ENCODE results near the gene CNRIP1.
"Not testable (repeated sequence)": the region's sequence is repeated elsewhere in the genome, so short reads cannot be mapped to it uniquely, and the experiment has no call there.

Gene CNRIP1

GRCh38 chr2:68340226-68341061 lies 20.7 kb upstream of the CNRIP1 start:
- DNase-seq = no peak

DNA sequence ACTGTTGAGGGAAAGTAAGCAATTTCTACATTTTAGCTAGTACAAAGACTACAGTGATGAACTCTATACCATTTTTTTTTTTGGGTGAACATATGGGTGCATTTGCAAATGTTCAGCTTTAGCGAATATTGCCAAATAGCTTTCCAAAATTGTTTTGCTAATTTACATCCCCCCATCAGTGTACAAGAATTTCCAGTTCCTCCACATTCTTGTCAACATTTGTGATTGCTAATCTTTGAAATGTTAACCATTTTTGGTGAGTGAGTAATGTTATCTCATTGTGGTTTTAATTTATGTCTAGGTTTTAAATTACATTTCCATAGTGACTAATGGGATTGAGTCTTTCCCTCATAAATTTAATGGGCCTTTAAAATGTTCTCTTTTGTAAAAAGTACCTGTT lies 16.4 kb upstream of the CNRIP1 start:
- no peak for DNase-seq

- DNase-seq = no peak
Measured at GRCh38 chr2:68333931-68334330, 14.2 kb upstream of the CNRIP1 start.

- no peak for DNase-seq
Measured at GRCh38 chr2:68333009-68333408, 13.3 kb upstream of the CNRIP1 start.

GRCh38 chr2:68330691-68331090 lies 10.9 kb upstream of the CNRIP1 start:
- no peak for DNase-seq

- DNase-seq = no peak
Measured at GRCh38 chr2:68328901-68329300, 9.2 kb upstream of the CNRIP1 start.

GRCh38 chr2:68325056-68325455 lies 5.3 kb upstream of the CNRIP1 start:
- no peak for DNase-seq

DNA sequence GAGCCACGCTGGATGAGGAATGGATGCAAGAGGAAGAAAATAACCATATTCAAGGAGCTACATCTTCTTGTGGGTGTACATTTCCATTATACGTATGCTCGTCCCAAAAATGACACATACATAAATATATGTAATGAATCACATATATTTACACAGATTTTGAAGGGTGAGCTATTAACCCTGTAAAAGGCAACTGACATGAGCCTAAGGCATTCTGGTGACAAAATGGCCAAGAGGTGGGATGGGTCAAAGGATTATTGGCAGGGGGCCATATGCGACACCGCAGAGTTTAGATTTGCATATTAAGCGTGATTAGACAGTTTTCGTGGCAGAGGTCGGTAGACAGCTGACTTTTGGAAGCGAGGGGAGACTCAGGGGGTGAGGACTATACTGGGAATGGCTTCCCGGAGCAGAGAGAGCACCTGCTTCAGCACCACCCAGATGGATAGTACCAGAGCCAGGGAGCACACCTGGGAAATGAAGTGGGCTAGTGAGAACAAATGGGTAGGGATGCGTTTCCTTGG lies 431 bp upstream of the CNRIP1 start:
- DNase-seq = peak; percentile 52

- no peak for DNase-seq
Measured at GRCh38 chr2:68318914-68319397, 793 bp downstream of the CNRIP1 start.

DNA sequence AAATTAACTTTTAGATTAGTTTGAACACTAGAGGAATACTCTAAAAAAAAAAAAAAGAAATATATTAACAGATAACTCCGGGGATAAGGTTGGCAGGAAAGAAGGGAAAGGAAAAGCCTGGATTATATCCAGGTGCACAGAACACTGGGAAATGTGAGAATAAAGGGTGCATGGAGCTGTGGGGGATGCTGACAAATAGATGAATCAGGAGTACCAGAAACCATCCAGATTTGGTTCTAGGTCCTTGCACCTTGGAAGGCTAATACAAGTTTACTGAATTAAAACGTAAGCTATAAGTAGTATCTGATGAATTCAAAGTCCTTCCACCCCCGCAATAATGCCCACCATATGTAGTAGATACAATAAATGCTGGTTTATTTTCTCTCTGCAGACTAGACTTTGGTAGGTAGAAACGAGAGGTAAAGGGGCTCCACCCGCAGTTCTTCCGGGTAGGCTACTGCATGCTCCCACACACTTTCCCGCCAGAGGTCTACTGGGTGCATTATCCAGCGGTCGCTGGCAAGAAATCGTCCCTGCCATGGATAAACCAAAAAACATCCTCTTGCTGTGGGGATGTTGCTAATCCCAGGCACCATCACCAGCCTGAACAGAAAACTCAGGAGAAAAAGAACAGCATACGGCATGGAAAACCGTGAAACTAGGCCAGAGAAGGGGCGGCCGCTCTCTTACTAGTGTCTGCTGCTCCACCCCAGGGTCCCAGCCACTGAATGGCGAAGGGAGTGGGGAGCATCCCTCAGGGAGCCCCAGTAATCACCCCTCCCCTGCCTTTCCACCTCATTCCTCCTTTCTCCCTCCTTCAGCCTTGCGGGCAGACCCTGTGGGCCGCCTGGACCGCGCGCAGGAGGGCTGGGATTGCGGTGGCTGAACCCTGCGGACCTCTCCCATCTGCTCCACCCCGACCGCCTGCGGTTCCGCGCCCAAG lies 1.5 kb downstream of the CNRIP1 start:
- DNase-seq = no peak

DNA sequence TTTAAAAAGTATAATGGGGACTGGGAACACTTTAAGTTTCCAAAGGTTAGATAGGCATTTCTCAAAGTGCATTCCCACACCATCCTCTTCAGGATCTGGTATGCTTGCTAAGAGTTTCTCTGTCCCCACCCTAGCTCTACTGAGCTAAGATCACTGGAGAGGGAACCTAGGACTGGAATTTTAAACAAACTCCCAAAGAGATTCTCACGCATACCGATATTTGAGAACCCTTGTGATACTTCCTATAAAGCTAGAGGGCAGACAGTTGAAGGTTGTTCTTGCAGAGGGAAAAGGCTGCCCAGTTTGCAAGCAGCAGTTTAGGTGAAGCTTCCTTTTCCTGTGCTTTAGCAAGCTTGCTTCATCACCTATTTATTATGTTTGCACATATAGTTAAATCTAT lies 3.6 kb downstream of the CNRIP1 start:
- DNase-seq = no peak

DNA sequence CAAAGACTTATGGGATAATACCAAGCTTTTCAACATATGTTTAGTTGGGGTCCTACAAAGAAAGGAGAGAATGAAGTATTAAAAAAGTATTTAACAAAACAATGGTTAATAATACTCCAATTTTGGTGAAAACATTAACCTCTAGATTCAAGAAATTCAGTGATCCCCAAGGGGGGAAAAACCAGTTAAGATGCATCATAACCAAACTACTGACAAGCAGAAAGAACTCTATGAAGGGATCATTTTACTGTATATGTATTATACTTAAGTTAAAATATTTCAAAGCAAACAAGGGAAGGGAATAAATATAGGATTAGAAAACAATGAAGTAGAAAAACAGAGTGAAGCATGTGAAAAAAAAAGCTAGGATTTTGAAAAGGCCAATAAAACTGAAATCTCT lies 8.7 kb downstream of the CNRIP1 start:
- DNase-seq = no peak

DNA sequence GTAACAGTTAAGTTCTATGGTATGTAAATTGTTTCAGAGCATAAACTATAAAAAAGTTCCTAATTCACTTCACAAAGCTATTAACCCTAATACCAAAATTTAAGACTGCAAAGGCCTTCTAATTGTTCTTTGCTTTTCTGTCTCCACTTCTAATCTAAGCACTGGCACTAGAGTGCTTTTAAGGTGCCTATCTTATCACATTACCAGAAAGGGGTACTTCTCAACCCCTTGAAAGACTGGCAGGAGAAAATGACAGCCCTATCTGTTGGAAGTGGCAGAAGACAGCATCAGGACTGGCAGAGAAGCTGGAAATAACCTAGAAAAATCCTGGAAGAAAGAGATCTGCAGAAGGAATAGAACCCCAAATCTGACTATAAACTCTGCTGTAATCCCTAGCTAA lies 10.3 kb downstream of the CNRIP1 start:
- no peak for DNase-seq

GRCh38 chr2:68303902-68304272 lies 15.9 kb downstream of the CNRIP1 start:
- DNase-seq = not testable (repeated sequence)

DNA sequence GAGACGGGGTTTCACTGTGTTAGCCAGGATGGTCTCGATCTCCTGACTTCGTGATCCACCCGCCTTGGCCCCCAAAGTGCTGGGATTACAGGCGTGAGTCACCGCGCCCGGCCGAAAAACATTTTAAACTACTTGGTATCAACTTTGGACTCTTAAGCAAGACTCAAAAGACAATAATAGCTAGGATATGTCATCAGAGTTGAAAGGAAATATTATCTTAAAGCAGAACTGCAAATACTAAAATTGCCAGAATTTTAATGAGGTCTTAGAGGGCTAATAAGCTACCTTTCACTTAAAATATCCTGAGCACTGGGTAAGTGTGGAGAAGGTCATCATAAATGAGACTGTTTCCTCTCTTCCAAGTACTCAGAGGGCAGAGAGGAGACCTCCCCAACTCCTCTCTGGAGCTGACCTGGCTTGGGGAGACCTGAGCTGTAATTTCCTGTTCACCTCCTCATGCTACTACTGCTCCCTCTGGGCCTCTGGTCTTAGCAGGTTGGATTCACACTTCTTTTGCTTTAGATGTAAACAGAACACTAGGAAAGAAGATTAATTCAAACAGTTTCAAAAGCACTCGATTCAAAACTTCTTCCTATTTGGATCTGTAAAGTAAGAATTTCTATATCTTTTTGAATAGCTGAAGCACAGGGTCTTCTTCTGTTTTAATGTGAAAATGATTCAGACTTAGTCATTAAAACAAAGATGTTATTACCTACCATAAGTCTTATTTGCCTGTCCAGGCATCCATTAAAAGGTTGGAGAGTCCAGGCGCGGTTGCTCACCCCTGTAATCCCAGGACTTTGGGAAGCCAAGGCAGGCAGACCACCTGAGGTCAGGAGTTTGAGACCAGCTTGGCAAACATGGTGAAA lies 16.5 kb downstream of the CNRIP1 start:
- DNase-seq = no peak

DNA sequence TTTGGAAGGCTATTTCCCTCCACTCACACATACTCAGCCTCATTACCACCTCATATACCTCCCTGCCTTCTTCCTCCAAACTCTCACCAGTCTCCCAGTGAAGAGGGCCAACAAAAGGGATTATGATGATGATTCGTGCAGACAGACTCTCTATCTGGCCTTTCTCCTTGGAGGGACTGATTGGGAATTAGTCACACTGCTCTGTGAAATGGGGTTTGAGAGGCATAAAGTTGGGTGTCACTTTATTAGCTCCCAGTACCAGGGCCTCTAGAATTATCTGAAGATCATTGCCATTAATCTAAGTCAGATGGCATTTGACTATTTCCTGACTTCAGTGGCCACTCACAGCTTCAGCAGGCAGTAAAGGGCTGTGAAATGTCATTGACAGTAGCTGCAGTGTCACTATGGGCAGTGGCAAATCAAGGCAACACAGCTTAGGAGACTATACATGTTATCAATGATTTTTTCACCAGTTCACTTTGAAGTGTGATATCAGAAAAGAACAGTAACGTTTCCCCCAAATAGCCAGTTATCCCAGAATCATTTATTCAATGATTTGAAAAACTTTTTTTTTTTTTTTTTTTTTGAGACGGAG lies 17.4 kb downstream of the CNRIP1 start:
- no peak for DNase-seq

DNA sequence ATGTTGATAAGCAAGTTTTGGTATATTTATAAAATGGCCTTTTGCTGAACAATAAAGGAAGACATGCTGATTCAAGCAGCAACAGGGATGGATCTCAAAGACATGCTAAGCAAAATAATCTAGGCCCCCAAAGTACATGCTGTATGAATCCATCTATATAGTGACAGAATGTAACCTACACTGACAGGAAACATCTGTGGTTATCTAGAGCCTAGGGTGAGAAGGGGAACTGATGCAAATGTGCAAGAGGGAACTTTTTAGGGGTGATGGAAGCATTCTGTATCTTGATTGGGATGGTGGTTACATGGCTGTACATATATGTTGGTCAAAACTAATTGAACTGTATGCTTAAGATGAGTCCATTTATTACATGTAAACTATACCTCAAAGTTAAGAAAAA lies 24.2 kb downstream of the CNRIP1 start:
- DNase-seq = peak; percentile 57

DNA sequence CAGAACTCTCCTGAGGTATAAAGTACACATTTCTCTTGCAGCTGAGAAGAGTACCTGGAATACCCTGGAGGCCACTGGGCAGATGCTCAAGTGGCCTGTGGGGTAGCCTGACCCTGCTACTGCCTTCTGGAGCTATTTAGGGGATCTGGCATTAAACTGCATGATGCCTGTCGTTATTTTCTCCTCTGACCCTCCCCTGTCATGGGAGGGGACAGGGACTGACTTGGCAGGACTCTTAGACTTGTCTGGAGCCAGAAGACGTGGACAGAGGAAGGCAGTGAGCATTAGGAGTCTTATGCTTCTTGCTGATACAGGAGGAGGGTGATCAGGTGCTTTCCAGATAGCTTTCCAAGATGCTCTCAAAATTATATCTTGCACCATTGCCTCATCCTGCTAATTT lies 24.8 kb downstream of the CNRIP1 start:
- no peak for DNase-seq

GRCh38 chr2:68294187-68294586 lies 25.6 kb downstream of the CNRIP1 start:
- DNase-seq = no peak

- no peak for DNase-seq
Measured at GRCh38 chr2:68293755-68294154, 26.0 kb downstream of the CNRIP1 start.

DNA sequence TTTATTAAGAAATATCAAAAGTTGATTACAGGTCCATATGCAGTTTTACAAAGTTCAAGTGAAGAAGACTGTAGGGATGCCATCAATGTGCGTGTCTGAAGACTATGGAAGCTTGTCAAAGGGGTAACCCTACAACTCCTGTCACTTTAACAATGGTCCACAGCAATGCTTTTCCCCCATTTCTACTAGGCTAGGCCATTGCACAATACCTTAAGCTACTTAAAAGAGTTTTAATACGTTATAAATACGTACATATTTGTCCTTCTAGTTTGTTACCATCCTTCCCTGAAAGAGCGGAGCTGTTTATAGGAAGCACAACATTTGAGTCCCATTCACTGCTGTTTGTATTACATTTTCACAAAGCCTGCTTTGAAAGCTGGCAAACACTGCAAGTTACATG lies 26.7 kb downstream of the CNRIP1 start:
- DNase-seq = no peak

DNA sequence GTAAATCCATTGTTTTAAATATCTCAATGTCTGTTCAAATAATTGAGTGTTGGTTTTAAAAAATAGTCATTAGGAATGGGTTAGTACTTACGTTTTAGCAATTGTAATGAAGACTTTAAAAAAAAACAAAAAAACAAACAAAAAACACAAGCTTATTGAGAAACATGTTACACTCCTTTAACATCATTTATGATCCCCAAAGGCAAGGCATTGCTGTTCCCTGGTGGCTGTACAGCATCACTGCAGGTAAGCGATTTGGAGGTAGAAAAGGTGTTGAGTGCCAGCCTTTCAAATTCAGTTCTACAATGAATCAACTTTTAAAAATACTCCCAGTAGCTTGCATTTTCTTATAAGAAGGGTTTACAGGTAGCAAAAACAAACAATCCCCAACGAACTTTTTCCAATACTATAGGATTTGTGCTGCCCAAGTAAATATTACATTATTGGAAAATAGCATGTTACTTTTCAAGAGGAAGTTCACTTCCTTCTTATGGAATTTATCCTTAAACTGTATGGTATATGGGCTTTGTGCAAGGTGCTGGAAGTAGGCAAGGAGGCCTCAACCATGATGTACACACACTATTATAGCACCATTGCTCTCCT lies 27.5 kb downstream of the CNRIP1 start:
- peak; percentile 81 for DNase-seq

All from RPMI8226 (cell line).